ENCODE measurements around the gene OTULIN.

Gene OTULIN

GRCh38 chr5:14716755-14717752 lies 52.5 kb downstream of the OTULIN start:
- in situ Hi-C loops (cut with MboI; ENCODE audit: low sequenced_read_pairs) = loop anchor here (25.0 kb wide), 1 partner anchor 295 kb away; no protein-coding TSS in a partner anchor

- in situ Hi-C loops (cut with MboI; ENCODE audit: low sequenced_read_pairs) = loop anchor here (25.0 kb wide), 1 partner anchor 294 kb away; no protein-coding TSS in a partner anchor
Measured at GRCh38 chr5:14718778-14719177, 54.3 kb downstream of the OTULIN start.

GRCh38 chr5:14720236-14720923 lies 55.9 kb downstream of the OTULIN start:
- in situ Hi-C loops (cut with MboI; ENCODE audit: low sequenced_read_pairs) = loop anchor here (25.0 kb wide), 1 partner anchor 292 kb away; no protein-coding TSS in a partner anchor

GRCh38 chr5:14721990-14722656 lies 57.6 kb downstream of the OTULIN start:
- in situ Hi-C loops (cut with MboI; ENCODE audit: low sequenced_read_pairs) = loop anchor here (25.0 kb wide), 1 partner anchor 290 kb away; no protein-coding TSS in a partner anchor

- in situ Hi-C loops (cut with MboI; ENCODE audit: low sequenced_read_pairs) = loop anchor here (25.0 kb wide), 1 partner anchor 289 kb away; no protein-coding TSS in a partner anchor
Measured at GRCh38 chr5:14722923-14723322, 58.4 kb downstream of the OTULIN start.

GRCh38 chr5:14723701-14724132 lies 59.2 kb downstream of the OTULIN start:
- in situ Hi-C loops (cut with MboI; ENCODE audit: low sequenced_read_pairs) = loop anchor here (25.0 kb wide), 1 partner anchor 289 kb away; no protein-coding TSS in a partner anchor

- in situ Hi-C loops (cut with MboI; ENCODE audit: low sequenced_read_pairs) = loop anchor here (25.0 kb wide), 1 partner anchor 288 kb away; no protein-coding TSS in a partner anchor
Measured at GRCh38 chr5:14724633-14725032, 60.1 kb downstream of the OTULIN start.

GRCh38 chr5:14726066-14726838 lies 61.7 kb downstream of the OTULIN start:
- in situ Hi-C loops (cut with MboI; ENCODE audit: low sequenced_read_pairs) = no loop called here

GRCh38 chr5:14727428-14727865 lies 62.9 kb downstream of the OTULIN start:
- in situ Hi-C loops (cut with MboI; ENCODE audit: low sequenced_read_pairs) = no loop called here

- in situ Hi-C loops (cut with MboI; ENCODE audit: low sequenced_read_pairs) = no loop called here
Measured at GRCh38 chr5:14727928-14728458, 63.5 kb downstream of the OTULIN start.

GRCh38 chr5:14728459-14728938 lies 64.0 kb downstream of the OTULIN start:
- in situ Hi-C loops (cut with MboI; ENCODE audit: low sequenced_read_pairs) = no loop called here

- in situ Hi-C loops (cut with MboI; ENCODE audit: low sequenced_read_pairs) = no loop called here
Measured at GRCh38 chr5:14729448-14730385, 65.2 kb downstream of the OTULIN start.

GRCh38 chr5:14730466-14730865 lies 65.9 kb downstream of the OTULIN start:
- in situ Hi-C loops (cut with MboI; ENCODE audit: low sequenced_read_pairs) = no loop called here

GRCh38 chr5:14730881-14731280 lies 66.4 kb downstream of the OTULIN start:
- in situ Hi-C loops (cut with MboI; ENCODE audit: low sequenced_read_pairs) = no loop called here

- in situ Hi-C loops (cut with MboI; ENCODE audit: low sequenced_read_pairs) = no loop called here
Measured at GRCh38 chr5:14732991-14733390, 68.5 kb downstream of the OTULIN start.

- in situ Hi-C loops (cut with MboI; ENCODE audit: low sequenced_read_pairs) = no loop called here
Measured at GRCh38 chr5:14733661-14734060, 69.1 kb downstream of the OTULIN start.

GRCh38 chr5:14734396-14734795 lies 69.9 kb downstream of the OTULIN start:
- in situ Hi-C loops (cut with MboI; ENCODE audit: low sequenced_read_pairs) = no loop called here

- in situ Hi-C loops (cut with MboI; ENCODE audit: low sequenced_read_pairs) = no loop called here
Measured at GRCh38 chr5:14735944-14736343, 71.4 kb downstream of the OTULIN start.
